GM12801 (cell line): Measurements from ENCODE around the gene FNDC11.

Experiments used
- CTCF ChIP-seq: IDR thresholded peaks from one replicate; pipeline ENCODE4 v1.5.1; 2011; ENCODE audit warnings: control low read depth; ENCODE audit not compliant: insufficient read length; ENCODE audit errors: extremely low read depth

FNDC11 gene

DNA sequence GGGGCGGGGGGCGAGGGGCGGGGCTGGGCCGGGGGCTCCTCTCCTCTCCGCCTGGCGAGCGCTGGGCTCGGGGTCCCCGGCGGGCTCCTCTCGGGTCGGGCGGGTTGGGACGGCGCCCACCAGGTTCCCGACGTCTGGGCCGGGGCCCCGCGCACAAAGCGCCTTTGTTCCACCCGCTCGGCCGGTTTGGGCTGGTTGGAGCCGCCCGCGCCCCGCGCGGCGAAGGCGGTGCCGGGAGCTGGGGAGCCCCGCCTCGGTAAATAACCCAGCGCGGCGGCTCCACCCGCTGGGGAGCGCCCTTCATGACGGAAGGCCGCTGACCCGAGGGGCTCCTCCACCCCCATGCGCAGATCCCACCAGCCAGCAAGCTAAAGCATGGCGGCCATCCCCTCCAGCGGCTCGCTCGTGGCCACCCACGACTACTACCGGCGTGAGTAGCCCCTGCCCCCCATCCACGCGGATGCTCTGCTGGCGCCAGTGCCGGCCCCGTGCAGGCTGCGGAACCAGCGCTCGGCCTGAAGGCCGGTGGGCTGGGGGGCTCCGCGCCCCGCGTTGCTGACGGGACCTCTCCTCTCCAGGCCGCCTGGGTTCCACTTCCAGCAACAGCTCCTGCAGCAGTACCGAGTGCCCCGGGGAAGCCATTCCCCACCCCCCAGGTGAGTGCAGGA lies 32.9 kb upstream of the FNDC11 start:
- no peak for TF ChIP-seq CTCF

DNA sequence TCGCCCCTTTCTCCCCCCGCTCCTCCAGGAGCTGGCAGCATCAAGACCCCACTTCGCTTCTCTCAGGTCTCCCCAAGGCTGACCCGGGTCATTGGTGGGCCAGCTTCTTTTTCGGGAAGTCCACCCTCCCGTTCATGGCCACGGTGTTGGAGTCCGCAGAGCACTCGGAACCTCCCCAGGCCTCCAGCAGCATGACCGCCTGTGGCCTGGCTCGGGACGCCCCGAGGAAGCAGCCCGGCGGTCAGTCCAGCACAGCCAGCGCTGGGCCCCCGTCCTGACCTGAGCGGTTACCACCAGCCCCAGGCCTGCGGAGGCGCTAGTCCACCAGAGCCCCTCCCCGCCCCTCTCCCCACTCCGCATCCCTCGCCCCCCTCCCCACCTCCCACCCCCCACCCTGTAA lies 32.4 kb upstream of the FNDC11 start:
- TF ChIP-seq CTCF: no peak

- no peak for TF ChIP-seq CTCF
Observed at GRCh38 chr20:63522091-63522868, 31.7 kb upstream of the FNDC11 start.

DNA sequence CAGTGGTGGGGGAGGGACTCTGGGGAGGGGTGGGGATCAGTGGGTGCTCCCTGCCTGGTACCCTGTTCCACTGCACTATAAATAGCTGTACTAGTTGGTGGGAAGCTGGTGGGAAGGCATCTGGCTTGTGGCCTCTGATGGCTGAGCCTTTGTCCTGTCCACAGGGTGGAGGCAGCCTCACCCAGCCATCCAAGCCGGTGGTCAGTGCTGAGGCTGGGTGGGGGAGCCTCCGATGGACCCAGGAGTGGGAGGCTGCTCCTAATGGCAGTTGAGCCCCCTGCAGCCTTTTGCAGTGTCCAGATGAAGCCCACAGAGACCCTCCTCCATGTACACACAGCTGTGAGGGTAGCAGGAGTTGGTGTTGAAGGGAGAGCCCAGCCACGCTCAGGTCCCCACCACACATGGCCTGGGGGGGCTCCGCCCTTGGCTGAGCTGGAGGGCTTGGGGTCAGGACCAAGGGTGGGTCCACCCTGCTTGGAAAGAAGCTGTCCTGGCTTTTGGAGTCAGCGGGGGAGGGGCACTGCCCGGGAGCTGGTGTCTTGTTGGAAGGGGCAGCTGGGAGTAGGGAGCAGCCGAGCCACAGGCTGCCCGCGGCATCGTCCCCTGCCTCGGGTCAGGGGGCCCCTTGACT lies 30.9 kb upstream of the FNDC11 start:
- TF ChIP-seq CTCF: no peak

DNA sequence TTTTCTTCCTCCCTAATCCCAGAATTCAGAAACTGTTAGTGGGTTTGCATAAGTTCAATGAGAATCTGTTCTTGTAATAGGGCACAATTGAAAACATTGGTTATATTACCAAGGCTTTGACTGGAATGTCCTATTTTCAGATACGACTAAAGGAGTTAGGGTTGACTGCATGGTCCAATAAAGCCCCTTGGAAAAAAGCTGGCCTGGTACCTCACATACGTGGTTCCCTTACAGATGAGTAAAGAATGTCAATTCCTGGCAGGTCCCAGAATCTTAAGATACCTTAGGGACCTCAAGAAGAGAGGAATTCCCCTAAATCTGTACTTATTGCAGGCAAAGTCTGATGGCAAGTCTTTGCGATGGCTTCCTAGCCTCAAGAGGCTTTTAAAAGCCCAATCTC lies 28.8 kb upstream of the FNDC11 start:
- no peak for TF ChIP-seq CTCF

GRCh38 chr20:63525971-63526370 lies 28.0 kb upstream of the FNDC11 start:
- no peak for TF ChIP-seq CTCF

GRCh38 chr20:63527184-63527583 lies 26.8 kb upstream of the FNDC11 start:
- TF ChIP-seq CTCF: no peak
